CD4-positive, alpha-beta T cell (primary cell): ENCODE results near the gene RGS4. TPM values are rescaled to one million over a fixed set of nuclear protein-coding genes. Genes with fewer than 3 reads are reported as not detected.

ENCODE experiments used
- ATAC-seq: fragments of 200-7000 bp; cut with Tn5 transposase; one replicate; pipeline ENCODE4 v1.10.0; 2022; ENCODE audit warnings: mild to moderate bottlenecking; ENCODE audit not compliant: poor library complexity
- CTCF ChIA-PET: fragments of 350-600 bp; sonication (Branson Sonifier 250); formaldehyde crosslinking; loops from one replicate; lab custom pipeline; 2021; ENCODE audit warnings: antibody characterized with exemption, inconsistent platforms; lab: Charles Lee
- POLR2A ChIA-PET: fragments of 350-600 bp; sonication (Branson Sonifier 250); formaldehyde crosslinking; loops from one replicate; lab custom pipeline; 2021; ENCODE audit warnings: antibody characterized with exemption, inconsistent platforms; lab: Charles Lee
- DNase-seq, 14 experiments: peaks; one replicate each; pipeline ENCODE4 v3.0.0-alpha.2; 2013 to 2020; ENCODE audit warnings: mixed read lengths in 2 of 14
- H3K27ac ChIP-seq, 2 donors: one replicate each; pipeline versions ENCODE4 v1.5.1 to v1.7.0; 2013; ENCODE audit warnings: low read length in 2 of 2, low read depth in 1 of 2, mild to moderate bottlenecking in 1 of 2
- H3K27me3 ChIP-seq, 2 experiments: 1 replicate in 1 of 2; 2 replicates in 1 of 2; pipeline versions ENCODE4 v1.6.1 to v1.7.0; 2013; ENCODE audit warnings: low read length in 2 of 2, control low read depth in 1 of 2, mild to moderate bottlenecking in 1 of 2, moderate library complexity in 1 of 2; ENCODE audit not compliant: insufficient read depth in 2 of 2, control insufficient read depth in 1 of 2
- H3K36me3 ChIP-seq: one replicate; pipeline ENCODE4 v1.6.1; 2013; ENCODE audit warnings: low read length, control low read depth; ENCODE audit not compliant: insufficient read depth
- H3K4me1 ChIP-seq: one replicate; pipeline ENCODE4 v1.6.1; 2013; ENCODE audit warnings: low read length, control low read depth; ENCODE audit not compliant: insufficient read depth
- H3K4me3 ChIP-seq: one replicate; pipeline ENCODE4 v1.5.1; 2013; ENCODE audit warnings: mild to moderate bottlenecking, low read length, moderate library complexity
- H3K9me3 ChIP-seq, 2 experiments: 1 replicate in 1 of 2; 2 replicates in 1 of 2; pipeline versions ENCODE4 v1.6.1 to v1.7.0; 2013; ENCODE audit warnings: low read length in 2 of 2, mild to moderate bottlenecking in 2 of 2, control low read depth in 1 of 2, moderate library complexity in 1 of 2; ENCODE audit not compliant: control insufficient read depth in 1 of 2, insufficient read depth in 1 of 2
- H3K27ac Mint-ChIP-seq: one replicate; pipeline ENCODE4 v1.8.0; 2020; ENCODE audit warnings: mixed read lengths
- H3K27me3 Mint-ChIP-seq: one replicate; pipeline ENCODE4 v1.8.0; 2021; ENCODE audit warnings: mixed read lengths
- H3K36me3 Mint-ChIP-seq: one replicate; pipeline ENCODE4 v1.8.0; 2021; ENCODE audit warnings: low read depth, mixed read lengths
- H3K4me1 Mint-ChIP-seq: one replicate; pipeline ENCODE4 v1.8.0; 2021; ENCODE audit warnings: low read depth, mixed read lengths
- H3K4me3 Mint-ChIP-seq: one replicate; pipeline ENCODE4 v1.8.0; 2020; ENCODE audit warnings: mild to moderate bottlenecking, mixed read lengths
- H3K9me3 Mint-ChIP-seq: one replicate; pipeline ENCODE4 v1.8.0; 2020; ENCODE audit warnings: mixed read lengths
- intact Hi-C, 2 experiments: fragments of 100-400 bp; cut with DNase I in 1 of 2; cut with micrococcal nuclease in 1 of 2; formaldehyde crosslinking; loops; one replicate each; pipeline versions ENCODE4 v1.15.1 to v1.9.0; 2023 to 2025; cut with DNase I, micrococcal nuclease
- total RNA-seq, 174 experiments: library from RNA in 2 of 174; stranded (reverse) in 2 of 174; gene quantifications; one replicate each; pipeline ENCODE4 v1.2.3 and lab custom pipeline; 2021 to 2026
- TF ChIP-seq, protein P1 (sequence below): fragments of 200-600 bp; IDR thresholded peaks from one replicate; pipeline ENCODE4 v1.8.0; 2022; ENCODE audit warnings: antibody characterized with exemption, mild to moderate bottlenecking

The RGS4 gene
- total RNA-seq, 2 experiments from 2014 or later = not detected

DNA sequence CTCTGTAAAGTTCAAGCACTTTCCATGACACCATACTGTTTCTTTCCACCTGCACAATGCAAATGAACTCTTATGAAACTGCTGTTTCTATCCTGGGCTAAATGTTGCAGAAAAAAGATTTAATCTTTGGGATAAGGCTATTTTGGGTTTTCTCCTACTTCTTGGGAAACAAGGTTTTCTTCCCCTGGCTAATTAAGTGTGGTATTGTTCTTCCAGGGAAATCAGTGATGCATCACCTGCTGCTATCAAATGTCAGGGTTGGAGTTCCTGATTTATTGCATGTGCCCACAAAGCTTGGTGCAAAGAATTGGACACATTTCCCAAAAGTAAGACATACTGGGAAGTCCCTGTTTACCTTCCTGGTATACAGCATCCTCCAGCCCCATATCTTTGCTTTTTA is 6.0 kb upstream of the RGS4 start:
- ATAC-seq = no peak
- no peaks in the 10 kb centered on the region for H3K4me1 ChIP-seq

DNA sequence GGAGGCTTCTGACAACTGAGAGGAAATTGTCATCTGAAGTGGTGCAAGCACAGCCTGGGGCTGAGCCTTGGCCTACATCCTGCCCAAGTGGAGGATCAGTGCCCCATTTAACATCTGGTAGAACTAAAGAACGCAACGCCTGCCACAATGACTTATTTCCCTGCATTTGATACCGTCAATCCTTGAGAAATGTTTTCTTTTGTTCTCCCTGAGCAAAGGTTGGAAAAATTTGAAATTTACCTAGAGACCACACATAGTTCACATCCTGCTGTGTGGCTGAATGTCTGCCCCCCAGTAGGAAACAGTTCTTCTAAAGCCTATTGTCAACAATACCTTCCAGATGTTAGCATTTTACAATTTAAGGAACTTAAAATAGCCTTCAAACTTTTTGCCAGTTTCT is 5.6 kb upstream of the RGS4 start:
- no peaks in the 10 kb centered on the region for H3K4me1 ChIP-seq
- DNase-seq = no peak
- H3K36me3 ChIP-seq = no peaks in the 10 kb centered on the region
- Mint-ChIP-seq H3K36me3 (no peaks in the 10 kb centered on the region), H3K27ac (no peak overlapping the region), H3K4me3 (no peak overlapping the region), H3K27me3 (peaks cover 36% of the 10 kb centered on the region), H3K4me1 (no peaks in the 10 kb centered on the region), H3K9me3 (no peaks in the 10 kb centered on the region)
- H3K27me3 ChIP-seq = peaks cover 4 to 15% of the 10 kb centered on the region in 2 experiments
- ChIA-PET POLR2A (no interaction called here), CTCF (interaction anchor here (1.2 kb wide), 1 partner anchor 12 kb away, joined by 3 read pairs; no protein-coding TSS in a partner anchor)
- TF ChIP-seq, protein P1, sequence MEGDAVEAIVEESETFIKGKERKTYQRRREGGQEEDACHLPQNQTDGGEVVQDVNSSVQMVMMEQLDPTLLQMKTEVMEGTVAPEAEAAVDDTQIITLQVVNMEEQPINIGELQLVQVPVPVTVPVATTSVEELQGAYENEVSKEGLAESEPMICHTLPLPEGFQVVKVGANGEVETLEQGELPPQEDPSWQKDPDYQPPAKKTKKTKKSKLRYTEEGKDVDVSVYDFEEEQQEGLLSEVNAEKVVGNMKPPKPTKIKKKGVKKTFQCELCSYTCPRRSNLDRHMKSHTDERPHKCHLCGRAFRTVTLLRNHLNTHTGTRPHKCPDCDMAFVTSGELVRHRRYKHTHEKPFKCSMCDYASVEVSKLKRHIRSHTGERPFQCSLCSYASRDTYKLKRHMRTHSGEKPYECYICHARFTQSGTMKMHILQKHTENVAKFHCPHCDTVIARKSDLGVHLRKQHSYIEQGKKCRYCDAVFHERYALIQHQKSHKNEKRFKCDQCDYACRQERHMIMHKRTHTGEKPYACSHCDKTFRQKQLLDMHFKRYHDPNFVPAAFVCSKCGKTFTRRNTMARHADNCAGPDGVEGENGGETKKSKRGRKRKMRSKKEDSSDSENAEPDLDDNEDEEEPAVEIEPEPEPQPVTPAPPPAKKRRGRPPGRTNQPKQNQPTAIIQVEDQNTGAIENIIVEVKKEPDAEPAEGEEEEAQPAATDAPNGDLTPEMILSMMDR = no peak
- H3K27ac ChIP-seq = no peak overlapping the region
- ATAC-seq = no peak
- H3K9me3 ChIP-seq = no peaks in the 10 kb centered on the region
- intact Hi-C loops = no loop called here
- no peak overlapping the region for H3K4me3 ChIP-seq

More for the DNA sequence above, 6.0 kb upstream of the RGS4 start:
- no peaks in the 10 kb centered on the region for H3K9me3 Mint-ChIP-seq
- TF ChIP-seq, protein P1 = no peak
- H3K4me3 Mint-ChIP-seq = no peak overlapping the region
- no peak for DNase-seq
- no peaks in the 10 kb centered on the region for H3K9me3 ChIP-seq
- no peak overlapping the region for H3K27ac ChIP-seq
- H3K4me1 Mint-ChIP-seq = no peaks in the 10 kb centered on the region
- H3K4me3 ChIP-seq = no peak overlapping the region
- peaks cover 32% of the 10 kb centered on the region for H3K27me3 Mint-ChIP-seq
- H3K27me3 ChIP-seq = peaks cover 3 to 11% of the 10 kb centered on the region in 2 experiments
- no peaks in the 10 kb centered on the region for H3K36me3 Mint-ChIP-seq
- POLR2A ChIA-PET = no interaction called here
- CTCF ChIA-PET = interaction anchor here (1.2 kb wide), 1 partner anchor 12 kb away, joined by 3 read pairs; no protein-coding TSS in a partner anchor
- H3K27ac Mint-ChIP-seq = no peak overlapping the region
- intact Hi-C loops = no loop called here
- H3K36me3 ChIP-seq = no peaks in the 10 kb centered on the region

DNA sequence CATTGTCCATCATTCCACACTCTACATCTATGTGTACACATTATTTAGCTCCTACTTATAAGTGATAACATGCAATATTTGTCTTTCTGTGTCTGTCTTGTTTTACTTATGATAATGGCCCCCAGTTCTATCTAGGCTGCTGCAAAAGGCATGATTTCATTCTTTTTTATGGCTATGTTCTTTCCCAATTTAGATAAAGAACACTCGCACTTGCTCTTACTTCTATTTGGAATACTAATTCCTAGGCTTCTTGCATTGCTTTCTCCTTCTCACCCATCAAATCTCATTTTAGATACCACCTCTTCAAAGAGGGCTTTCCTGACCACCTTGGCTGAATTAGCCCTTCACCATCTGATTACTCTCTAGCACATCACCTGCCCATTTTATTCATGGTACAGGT is 3.0 kb upstream of the RGS4 start:
- DNase-seq = no peak
- no peak overlapping the region for H3K27ac Mint-ChIP-seq
- Histone ChIP-seq H3K27me3 (peaks cover 20 to 34% of the 10 kb centered on the region in 2 experiments), H3K27ac (no peak overlapping the region), H3K36me3 (no peaks in the 10 kb centered on the region), H3K4me1 (no peaks in the 10 kb centered on the region), H3K9me3 (no peaks in the 10 kb centered on the region), H3K4me3 (no peak overlapping the region)
- TF ChIP-seq, protein P1 = no peak
- H3K4me3 Mint-ChIP-seq = no peak overlapping the region
- ChIA-PET POLR2A (no interaction called here), CTCF (no interaction called here)
- H3K36me3 Mint-ChIP-seq = no peaks in the 10 kb centered on the region
- H3K9me3 Mint-ChIP-seq = no peaks in the 10 kb centered on the region
- H3K4me1 Mint-ChIP-seq = no peaks in the 10 kb centered on the region
- ATAC-seq = no peak
- peaks cover 59% of the 10 kb centered on the region for H3K27me3 Mint-ChIP-seq
- intact Hi-C loops = no loop called here
